Caco-2 (cell line): Measurements from ENCODE around the gene SERPINB5. TPM values are rescaled to one million over a fixed set of nuclear protein-coding genes. Genes with fewer than 3 reads are reported as not detected.

Experiments
- BruUV-seq: library from RNA; stranded (reverse); fragments of 400-500 nt; replicated peaks from 2 replicates; lab custom pipeline; 2021; lab: Mats Ljungman, UMichigan
- CTCF ChIA-PET: fragments of 300-600 bp; sonication (Branson Sonifier 250); formaldehyde crosslinking; loops from one replicate; lab custom pipeline; 2022; ENCODE audit warnings: antibody characterized with exemption; lab: Charles Lee
- POLR2A ChIA-PET: fragments of 300-600 bp; sonication (Branson Sonifier 250); formaldehyde crosslinking; loops from one replicate; lab custom pipeline; 2022; ENCODE audit warnings: antibody characterized with exemption; lab: Charles Lee
- DNase-seq, 2 experiments: peaks; one replicate each; pipeline versions ENCODE4 v3.0.0 to v3.0.0-alpha.2; 2020 to 2022
- H3K27me3 ChIP-seq: replicated peaks from 2 replicates; pipeline ENCODE4 v1.6.0; 2011; ENCODE audit warnings: low read length; ENCODE audit not compliant: control insufficient read depth, insufficient read depth
- H3K36me3 ChIP-seq: 2 replicates; pipeline ENCODE4 v1.5.1; 2011; ENCODE audit warnings: low read length; ENCODE audit not compliant: control insufficient read depth, insufficient read depth
- H3K4me1 ChIP-seq: fragments of 250-450 bp; sonication (Bioruptor Pico); 2 replicates; pipeline ENCODE4 v1.5.1; 2020; ENCODE audit warnings: mild to moderate bottlenecking
- H3K4me3 ChIP-seq: 2 replicates; pipeline ENCODE4 v1.5.1; 2011; ENCODE audit warnings: low read depth, mild to moderate bottlenecking, control low read depth, low read length
- H3K9me3 ChIP-seq: fragments of 250-450 bp; sonication (Bioruptor Pico); 2 replicates; pipeline ENCODE4 v1.5.1; 2020; ENCODE audit warnings: mild to moderate bottlenecking, moderate library complexity
- H3K27ac Mint-ChIP-seq: one replicate; pipeline ENCODE4 v1.8.0; 2022; ENCODE audit warnings: mixed read lengths; ENCODE audit not compliant: unreplicated experiment
- H3K27me3 Mint-ChIP-seq: one replicate; pipeline ENCODE4 v1.8.0; 2022; ENCODE audit warnings: mixed read lengths; ENCODE audit not compliant: insufficient read depth, unreplicated experiment
- H3K36me3 Mint-ChIP-seq: one replicate; pipeline ENCODE4 v1.8.0; 2022; ENCODE audit warnings: mild to moderate bottlenecking, mixed read lengths; ENCODE audit not compliant: insufficient read depth, unreplicated experiment
- H3K4me1 Mint-ChIP-seq: one replicate; pipeline ENCODE4 v1.8.0; 2022; ENCODE audit warnings: low read depth, mixed read lengths; ENCODE audit not compliant: unreplicated experiment
- H3K4me3 Mint-ChIP-seq: one replicate; pipeline ENCODE4 v1.8.0; 2022; ENCODE audit warnings: mild to moderate bottlenecking, moderate library complexity, mixed read lengths; ENCODE audit not compliant: unreplicated experiment
- H3K9me3 Mint-ChIP-seq: one replicate; pipeline ENCODE4 v1.8.0; 2022; ENCODE audit warnings: mixed read lengths; ENCODE audit not compliant: unreplicated experiment
- intact Hi-C: fragments of 100-400 bp; cut with micrococcal nuclease; formaldehyde crosslinking; loops from one replicate; pipeline ENCODE4 v1.10.0; 2022; ENCODE audit not compliant: unreplicated experiment
- total RNA-seq: library from RNA; stranded (reverse); gene quantifications from 2 replicates; pipeline ENCODE4 v1.2.3, GENCODE V29; 2022
- TF ChIP-seq, protein P1 (sequence below), 2 experiments: fragments of 200-600 bp in 1 of 2; IDR thresholded peaks; 1 replicate in 1 of 2; 2 replicates in 1 of 2; pipeline versions ENCODE4 v1.5.1 to v1.8.0; 2011 to 2022; ENCODE audit warnings: antibody characterized with exemption in 1 of 2, control low read depth in 1 of 2, inconsistent platforms in 1 of 2, low read depth in 1 of 2, low read length in 1 of 2, mild to moderate bottlenecking in 1 of 2, moderate library complexity in 1 of 2; ENCODE audit not compliant: insufficient read depth in 1 of 2, severe bottlenecking in 1 of 2, unreplicated experiment in 1 of 2

SERPINB5 gene
- total RNA-seq, 1 experiment from 2014 or later = not detected

DNA sequence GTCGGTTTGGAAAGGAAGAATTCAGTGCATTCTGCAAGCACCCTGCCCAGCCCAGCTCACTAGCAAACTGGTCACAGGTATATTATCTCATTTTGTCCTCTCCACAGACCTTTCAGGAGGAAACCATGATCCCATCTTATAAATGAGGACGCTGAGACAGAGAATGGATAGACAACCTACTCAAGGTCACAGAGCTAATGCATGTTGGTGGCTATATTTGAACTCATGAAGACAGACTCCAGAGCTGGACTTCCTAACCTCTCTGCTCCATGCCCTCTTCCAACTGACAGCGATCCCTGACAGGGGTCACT lies 29.5 kb downstream of the SERPINB5 start:
- CTCF ChIA-PET = no interaction called here
- POLR2A ChIA-PET = no interaction called here

DNA sequence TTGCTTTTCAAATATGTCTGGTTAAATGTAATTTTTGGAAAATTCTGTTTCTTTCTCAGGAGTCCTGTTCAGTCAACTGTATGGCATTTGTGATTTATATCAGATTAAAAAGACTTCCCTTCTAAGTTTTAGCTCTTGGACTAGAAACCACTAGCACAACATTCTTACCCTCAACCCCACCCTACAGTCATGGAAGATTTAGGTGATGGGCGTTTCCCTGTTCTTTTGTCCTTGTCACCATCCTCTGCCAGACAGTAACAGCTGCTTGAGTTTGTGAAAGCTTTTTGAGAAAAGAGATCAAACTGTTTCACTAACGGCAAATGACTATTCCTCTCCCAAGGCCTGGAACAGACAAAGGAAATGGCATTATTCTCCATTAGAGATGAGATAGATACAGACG lies 31.8 kb downstream of the SERPINB5 start:
- H3K9me3 ChIP-seq = no peaks in the 10 kb centered on the region
- BruUV-seq = no TSS peak
- Mint-ChIP-seq H3K27ac (no peak overlapping the region), H3K4me3 (no peak overlapping the region), H3K36me3 (no peaks in the 10 kb centered on the region), H3K27me3 (peaks cover 9% of the 10 kb centered on the region), H3K4me1 (no peaks in the 10 kb centered on the region), H3K9me3 (no peaks in the 10 kb centered on the region)
- CTCF ChIA-PET = no interaction called here
- no peaks in the 10 kb centered on the region for H3K36me3 ChIP-seq
- intact Hi-C loops = no loop called here
- POLR2A ChIA-PET = no interaction called here
- TF ChIP-seq, protein P1, sequence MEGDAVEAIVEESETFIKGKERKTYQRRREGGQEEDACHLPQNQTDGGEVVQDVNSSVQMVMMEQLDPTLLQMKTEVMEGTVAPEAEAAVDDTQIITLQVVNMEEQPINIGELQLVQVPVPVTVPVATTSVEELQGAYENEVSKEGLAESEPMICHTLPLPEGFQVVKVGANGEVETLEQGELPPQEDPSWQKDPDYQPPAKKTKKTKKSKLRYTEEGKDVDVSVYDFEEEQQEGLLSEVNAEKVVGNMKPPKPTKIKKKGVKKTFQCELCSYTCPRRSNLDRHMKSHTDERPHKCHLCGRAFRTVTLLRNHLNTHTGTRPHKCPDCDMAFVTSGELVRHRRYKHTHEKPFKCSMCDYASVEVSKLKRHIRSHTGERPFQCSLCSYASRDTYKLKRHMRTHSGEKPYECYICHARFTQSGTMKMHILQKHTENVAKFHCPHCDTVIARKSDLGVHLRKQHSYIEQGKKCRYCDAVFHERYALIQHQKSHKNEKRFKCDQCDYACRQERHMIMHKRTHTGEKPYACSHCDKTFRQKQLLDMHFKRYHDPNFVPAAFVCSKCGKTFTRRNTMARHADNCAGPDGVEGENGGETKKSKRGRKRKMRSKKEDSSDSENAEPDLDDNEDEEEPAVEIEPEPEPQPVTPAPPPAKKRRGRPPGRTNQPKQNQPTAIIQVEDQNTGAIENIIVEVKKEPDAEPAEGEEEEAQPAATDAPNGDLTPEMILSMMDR (IDR thresholded peaks at IDR 0.05; ENCODE audit: insufficient read depth in 1 of 2, low read depth in 1 of 2, low read length in 1 of 2, severe bottlenecking in 1 of 2, unreplicated experiment in 1 of 2) = no peak
- H3K4me1 ChIP-seq = no peaks in the 10 kb centered on the region
- H3K27me3 ChIP-seq = no peaks in the 10 kb centered on the region
- DNase-seq = no peak
- H3K4me3 ChIP-seq = no peak overlapping the region

More for the DNA sequence above, 29.5 kb downstream of the SERPINB5 start:
- Histone ChIP-seq H3K27me3 (no peaks in the 10 kb centered on the region), H3K4me1 (no peaks in the 10 kb centered on the region), H3K9me3 (no peaks in the 10 kb centered on the region), H3K4me3 (no peak overlapping the region), H3K36me3 (no peaks in the 10 kb centered on the region)
- DNase-seq = no peak
- Mint-ChIP-seq H3K9me3 (no peaks in the 10 kb centered on the region), H3K27me3 (peaks cover 2% of the 10 kb centered on the region), H3K27ac (no peak overlapping the region), H3K36me3 (no peaks in the 10 kb centered on the region), H3K4me3 (no peak overlapping the region), H3K4me1 (no peaks in the 10 kb centered on the region)
- intact Hi-C loops = no loop called here
- TF ChIP-seq, protein P1 (IDR thresholded peaks at IDR 0.05; ENCODE audit: insufficient read depth in 1 of 2, low read depth in 1 of 2, low read length in 1 of 2, severe bottlenecking in 1 of 2, unreplicated experiment in 1 of 2) = no peak
- BruUV-seq = no TSS peak

DNA sequence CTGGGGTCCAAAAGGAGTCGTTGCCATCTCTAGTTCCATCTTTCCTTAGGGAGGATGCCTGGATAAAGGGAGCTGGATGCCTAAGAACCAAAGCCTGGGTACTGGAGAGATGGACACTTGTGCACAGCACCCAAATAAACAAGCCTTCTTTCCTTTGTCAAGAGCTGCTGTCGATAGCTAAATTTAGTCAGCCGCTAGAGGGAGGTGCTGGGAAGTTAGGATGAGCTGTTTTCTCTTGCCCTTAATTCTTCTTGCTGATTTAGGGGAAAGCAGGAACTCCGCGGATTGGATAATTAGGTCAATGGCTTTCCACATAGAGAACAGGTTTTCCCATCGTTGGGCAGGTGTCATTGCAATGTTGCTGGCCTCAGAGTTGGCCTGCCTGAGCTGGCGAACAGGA lies 34.5 kb downstream of the SERPINB5 start:
- intact Hi-C loops = loop anchor here (2.0 kb wide), 1 partner anchor 68 kb away; no protein-coding TSS in a partner anchor
- Mint-ChIP-seq H3K4me3 (no peak overlapping the region), H3K27ac (no peak overlapping the region), H3K9me3 (no peaks in the 10 kb centered on the region), H3K36me3 (no peaks in the 10 kb centered on the region), H3K27me3 (peaks cover 11% of the 10 kb centered on the region), H3K4me1 (no peaks in the 10 kb centered on the region)
- Histone ChIP-seq H3K27me3 (no peaks in the 10 kb centered on the region), H3K4me1 (no peaks in the 10 kb centered on the region), H3K36me3 (no peaks in the 10 kb centered on the region), H3K4me3 (no peak overlapping the region), H3K9me3 (no peaks in the 10 kb centered on the region)
- DNase-seq = peak; percentile 26 to 49
- ChIA-PET CTCF (interaction anchor here (0.9 to 1.6 kb wide), 2 partner anchors 66 to 332 kb away, joined by 4 to 7 read pairs; no protein-coding TSS in a partner anchor), POLR2A (no interaction called here)
- BruUV-seq = no TSS peak
- TF ChIP-seq, protein P1 (IDR thresholded peaks at IDR 0.05; ENCODE audit: insufficient read depth in 1 of 2, low read depth in 1 of 2, low read length in 1 of 2, severe bottlenecking in 1 of 2, unreplicated experiment in 1 of 2) = peak in 1 of 2 experiments; percentile 33
